RWPE1 (cell line): Measurements from ENCODE around the gene HORMAD2.
A peak's percentile ranks its signal among the peaks of the same experiment; 100 is the strongest.
"Not testable (repeated sequence)": the region's sequence is repeated elsewhere in the genome, so short reads cannot be mapped to it uniquely, and the experiment has no call there.

ENCODE experiments used
- CTCF ChIA-PET: fragments of 350-600 bp; sonication (Branson Sonifier 250); formaldehyde crosslinking; extraction: SDS; loops from one replicate; lab custom pipeline; 2021; lab: Yijun Ruan, JAX
- POLR2A ChIA-PET: fragments of 400-600 bp; formaldehyde crosslinking; extraction: SDS; loops from one replicate; lab custom pipeline; 2020; ENCODE audit warnings: antibody characterized with exemption; ENCODE audit not compliant: low non-redundant PET; lab: Yijun Ruan, JAX
- DNase-seq: peaks from one replicate; pipeline ENCODE4 v3.0.0; 2012; ENCODE audit warnings: low spot score
- H3K27ac ChIP-seq: fragments of 450-650 bp; 2 replicates; pipeline ENCODE4 v1.5.1; 2017
- TF ChIP-seq, protein P1 (sequence below): fragments of 450-650 bp; conservative IDR thresholded peaks from 2 replicates; pipeline ENCODE4 v1.5.1; 2017; ENCODE audit warnings: low read depth, mild to moderate bottlenecking

Gene HORMAD2

DNA sequence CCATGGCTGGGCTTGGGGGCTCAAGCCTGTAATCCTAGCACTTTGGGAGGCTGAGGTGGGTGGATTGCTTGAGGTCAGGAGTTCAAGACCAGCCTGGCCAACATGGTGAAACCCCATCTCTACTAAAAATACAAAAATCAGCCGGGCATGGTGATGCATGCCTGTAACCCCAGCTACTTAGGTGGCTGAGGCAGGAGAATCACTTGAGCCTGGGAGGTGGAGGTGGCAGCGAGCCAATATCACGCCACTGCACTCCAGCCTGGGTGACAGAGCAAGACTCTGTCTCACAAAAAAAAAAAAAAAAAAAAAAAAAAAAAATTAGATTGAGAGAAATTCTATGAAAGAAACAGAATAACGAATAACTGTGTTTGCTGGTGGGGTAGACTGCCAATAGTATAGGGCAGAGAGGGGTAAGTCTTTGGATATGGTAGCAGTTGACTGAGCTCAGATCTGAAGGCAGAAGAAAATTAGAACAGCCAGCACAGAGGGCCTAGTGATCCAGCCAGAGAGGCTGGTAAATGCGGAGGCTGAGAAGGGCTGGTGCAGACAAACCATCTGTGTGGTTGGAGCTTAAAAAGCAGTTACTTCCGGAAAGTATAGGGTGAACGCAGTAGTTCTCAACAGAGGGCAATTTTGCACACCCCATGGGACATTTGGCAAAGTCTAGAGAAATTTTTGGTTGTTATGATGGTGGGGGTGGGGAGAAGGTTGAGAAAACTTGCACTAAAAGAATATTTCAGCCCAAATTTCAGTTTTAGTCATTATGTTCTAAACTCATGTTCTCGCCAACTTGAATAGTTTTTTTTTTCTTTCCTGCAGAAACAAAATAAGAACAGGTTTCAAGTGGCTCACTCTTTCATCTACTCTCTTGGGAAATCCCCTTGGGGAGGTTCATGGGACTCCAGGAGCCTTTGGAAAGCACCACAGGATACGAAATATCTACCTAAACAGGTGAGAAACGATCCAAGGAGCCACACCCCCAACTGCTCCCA is 1.6 kb upstream of the HORMAD2 start:
- no peak for DNase-seq
- no peak overlapping the region for H3K27ac ChIP-seq
- TF ChIP-seq, protein P1, sequence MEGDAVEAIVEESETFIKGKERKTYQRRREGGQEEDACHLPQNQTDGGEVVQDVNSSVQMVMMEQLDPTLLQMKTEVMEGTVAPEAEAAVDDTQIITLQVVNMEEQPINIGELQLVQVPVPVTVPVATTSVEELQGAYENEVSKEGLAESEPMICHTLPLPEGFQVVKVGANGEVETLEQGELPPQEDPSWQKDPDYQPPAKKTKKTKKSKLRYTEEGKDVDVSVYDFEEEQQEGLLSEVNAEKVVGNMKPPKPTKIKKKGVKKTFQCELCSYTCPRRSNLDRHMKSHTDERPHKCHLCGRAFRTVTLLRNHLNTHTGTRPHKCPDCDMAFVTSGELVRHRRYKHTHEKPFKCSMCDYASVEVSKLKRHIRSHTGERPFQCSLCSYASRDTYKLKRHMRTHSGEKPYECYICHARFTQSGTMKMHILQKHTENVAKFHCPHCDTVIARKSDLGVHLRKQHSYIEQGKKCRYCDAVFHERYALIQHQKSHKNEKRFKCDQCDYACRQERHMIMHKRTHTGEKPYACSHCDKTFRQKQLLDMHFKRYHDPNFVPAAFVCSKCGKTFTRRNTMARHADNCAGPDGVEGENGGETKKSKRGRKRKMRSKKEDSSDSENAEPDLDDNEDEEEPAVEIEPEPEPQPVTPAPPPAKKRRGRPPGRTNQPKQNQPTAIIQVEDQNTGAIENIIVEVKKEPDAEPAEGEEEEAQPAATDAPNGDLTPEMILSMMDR, result no peak
- ChIA-PET POLR2A (no interaction called here), CTCF (interaction anchor here (0.7 kb wide), 1 partner anchor 24 kb away, joined by 3 read pairs; no protein-coding TSS in a partner anchor)

GRCh38 chr22:30080805-30081204 is 541 bp downstream of the HORMAD2 start:
- H3K27ac ChIP-seq, result no peak overlapping the region
- TF ChIP-seq, protein P1, result no peak
- ChIA-PET CTCF (interaction anchor here (0.6 kb wide), 1 partner anchor 225 kb away, joined by 3 read pairs; no protein-coding TSS in a partner anchor), POLR2A (no interaction called here)
- no peak for DNase-seq

- peak overlapping the region; percentile 65 for H3K27ac ChIP-seq
- TF ChIP-seq, protein P1, result no peak
- DNase-seq, result no peak
- CTCF ChIA-PET, result no interaction called here
- POLR2A ChIA-PET, result no interaction called here
Measured at GRCh38 chr22:30086496-30086895, 6.2 kb downstream of the HORMAD2 start.

- CTCF ChIA-PET, result not testable (repeated sequence)
Measured at GRCh38 chr22:30087037-30087436, 6.8 kb downstream of the HORMAD2 start.

GRCh38 chr22:30087611-30088010 is 7.3 kb downstream of the HORMAD2 start:
- no peak overlapping the region for H3K27ac ChIP-seq
- DNase-seq, result no peak
- ChIA-PET CTCF (no interaction called here), POLR2A (no interaction called here)
- TF ChIP-seq, protein P1, result no peak

More at GRCh38 chr22:30087037-30087436, 6.8 kb downstream of the HORMAD2 start:
- POLR2A ChIA-PET, result not testable (repeated sequence)
- DNase-seq, result peak; percentile 40
- peak overlapping the region; percentile 65 for H3K27ac ChIP-seq

DNA sequence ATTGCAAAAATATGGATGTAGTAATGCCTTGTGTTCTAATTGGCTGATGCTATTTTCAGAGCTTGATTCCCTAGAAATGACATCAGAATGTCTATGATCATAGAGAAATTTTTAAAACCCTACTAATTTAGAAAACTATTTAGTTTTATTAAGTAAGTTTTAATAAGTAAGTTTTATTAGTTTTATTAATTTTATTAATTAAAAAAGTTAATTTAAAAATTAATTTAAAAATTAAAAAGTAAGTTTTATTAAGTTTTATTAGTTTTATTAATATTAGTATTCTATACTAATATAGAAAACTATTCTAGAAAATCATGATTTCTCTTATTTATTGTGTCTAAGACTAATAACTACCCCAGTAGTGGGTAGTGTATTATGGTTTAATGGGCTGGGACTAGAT is 8.2 kb downstream of the HORMAD2 start:
- no peak overlapping the region for H3K27ac ChIP-seq
- POLR2A ChIA-PET, result no interaction called here
- DNase-seq, result no peak
- TF ChIP-seq, protein P1, result no peak
- CTCF ChIA-PET, result interaction anchor here (0.5 to 1.4 kb wide), 15 partner anchors 16 to 1446 kb away, joined by 3 to 10 read pairs (median 4); partner anchors contain the start of genes UQCR10 and ZMAT5

GRCh38 chr22:30089655-30089974 is 9.4 kb downstream of the HORMAD2 start:
- POLR2A ChIA-PET, result no interaction called here
- H3K27ac ChIP-seq, result peak overlapping the region; percentile 60
- TF ChIP-seq, protein P1, result no peak
- CTCF ChIA-PET, result interaction anchor here (0.7 to 1.4 kb wide), 5 partner anchors 12 to 276 kb away, joined by 3 to 5 read pairs (median 3); no protein-coding TSS in a partner anchor
- DNase-seq, result no peak
